ENCODE data around the gene DAAM2.

DAAM2 gene

GRCh38 chr6:39918831-39919230 is 126.7 kb downstream of the DAAM2 start:
- no peaks in the 10 kb centered on the region for H3K27me3 ChIP-seq (ENCODE audit: control insufficient read depth in 1 of 2, insufficient read depth in 2 of 2, low read length in 2 of 2)
- no peaks in the 10 kb centered on the region for H3K4me1 ChIP-seq (ENCODE audit: control insufficient read depth, insufficient read depth, low read length)
- H3K9me3 ChIP-seq (ENCODE audit: control insufficient read depth in 2 of 2, low read length in 2 of 2) = no peaks in the 10 kb centered on the region
- no peak overlapping the region for H3K9ac ChIP-seq (ENCODE audit: low read length in 2 of 2)
- H3K27ac ChIP-seq (ENCODE audit: low read length) = no peak overlapping the region
- H3K36me3 ChIP-seq (ENCODE audit: control insufficient read depth in 2 of 2, insufficient read depth in 2 of 2, low read length in 2 of 2) = peaks cover 23 to 24% of the 10 kb centered on the region in 2 donors
- H3K4me3 ChIP-seq (ENCODE audit: low read length in 2 of 2) = no peak overlapping the region

- Histone ChIP-seq H3K9ac (ENCODE audit: low read length in 2 of 2) (no peak overlapping the region), H3K27me3 (ENCODE audit: control insufficient read depth in 1 of 2, insufficient read depth in 2 of 2, low read length in 2 of 2) (no peaks in the 10 kb centered on the region), H3K4me3 (ENCODE audit: low read length in 2 of 2) (no peak overlapping the region), H3K36me3 (ENCODE audit: control insufficient read depth in 2 of 2, insufficient read depth in 2 of 2, low read length in 2 of 2) (peaks cover 17 to 31% of the 10 kb centered on the region in 2 donors), H3K4me1 (ENCODE audit: control insufficient read depth, insufficient read depth, low read length) (no peaks in the 10 kb centered on the region), H3K27ac (ENCODE audit: low read length) (no peak overlapping the region), H3K9me3 (ENCODE audit: control insufficient read depth in 2 of 2, low read length in 2 of 2) (no peaks in the 10 kb centered on the region)
These were observed 128.0 kb downstream of the DAAM2 start for GRCh38 chr6:39920157-39920556.

GRCh38 chr6:39922821-39923220 is 130.6 kb downstream of the DAAM2 start:
- Histone ChIP-seq H3K9ac (ENCODE audit: low read length in 2 of 2) (no peak overlapping the region), H3K36me3 (ENCODE audit: control insufficient read depth in 2 of 2, insufficient read depth in 2 of 2, low read length in 2 of 2) (peaks cover 4 to 32% of the 10 kb centered on the region in 2 donors), H3K4me1 (ENCODE audit: control insufficient read depth, insufficient read depth, low read length) (peaks cover 5% of the 10 kb centered on the region), H3K4me3 (ENCODE audit: low read length in 2 of 2) (no peak overlapping the region), H3K9me3 (ENCODE audit: control insufficient read depth in 2 of 2, low read length in 2 of 2) (no peaks in the 10 kb centered on the region), H3K27ac (ENCODE audit: low read length) (no peak overlapping the region), H3K27me3 (ENCODE audit: control insufficient read depth in 1 of 2, insufficient read depth in 2 of 2, low read length in 2 of 2) (no peaks in the 10 kb centered on the region)

GRCh38 chr6:39923394-39923793 is 131.2 kb downstream of the DAAM2 start:
- no peak overlapping the region for H3K4me3 ChIP-seq (ENCODE audit: low read length in 2 of 2)
- H3K4me1 ChIP-seq (ENCODE audit: control insufficient read depth, insufficient read depth, low read length) = peaks cover 5% of the 10 kb centered on the region
- H3K9ac ChIP-seq (ENCODE audit: low read length in 2 of 2) = no peak overlapping the region
- no peak overlapping the region for H3K27ac ChIP-seq (ENCODE audit: low read length)
- H3K27me3 ChIP-seq (ENCODE audit: control insufficient read depth in 1 of 2, insufficient read depth in 2 of 2, low read length in 2 of 2) = no peaks in the 10 kb centered on the region
- peaks cover 4 to 32% of the 10 kb centered on the region in 2 donors for H3K36me3 ChIP-seq (ENCODE audit: control insufficient read depth in 2 of 2, insufficient read depth in 2 of 2, low read length in 2 of 2)
- no peaks in the 10 kb centered on the region for H3K9me3 ChIP-seq (ENCODE audit: control insufficient read depth in 2 of 2, low read length in 2 of 2)

- H3K9me3 ChIP-seq (ENCODE audit: control insufficient read depth in 2 of 2, low read length in 2 of 2) = no peaks in the 10 kb centered on the region
These were observed 131.7 kb downstream of the DAAM2 start for GRCh38 chr6:39923861-39924260.

GRCh38 chr6:39924283-39924682 is 132.1 kb downstream of the DAAM2 start:
- H3K27me3 ChIP-seq (ENCODE audit: control insufficient read depth in 1 of 2, insufficient read depth in 2 of 2, low read length in 2 of 2) = no peaks in the 10 kb centered on the region
- H3K4me1 ChIP-seq (ENCODE audit: control insufficient read depth, insufficient read depth, low read length) = peaks cover 6% of the 10 kb centered on the region
- no peak overlapping the region for H3K27ac ChIP-seq (ENCODE audit: low read length)
- peaks cover 4 to 35% of the 10 kb centered on the region in 2 donors for H3K36me3 ChIP-seq (ENCODE audit: control insufficient read depth in 2 of 2, insufficient read depth in 2 of 2, low read length in 2 of 2)
- H3K9ac ChIP-seq (ENCODE audit: low read length in 2 of 2) = no peak overlapping the region
- no peaks in the 10 kb centered on the region for H3K9me3 ChIP-seq (ENCODE audit: control insufficient read depth in 2 of 2, low read length in 2 of 2)
- no peak overlapping the region for H3K4me3 ChIP-seq (ENCODE audit: low read length in 2 of 2)

More at GRCh38 chr6:39923861-39924260, 131.7 kb downstream of the DAAM2 start:
- Histone ChIP-seq H3K36me3 (ENCODE audit: control insufficient read depth in 2 of 2, insufficient read depth in 2 of 2, low read length in 2 of 2) (peaks cover 4 to 33% of the 10 kb centered on the region in 2 donors), H3K4me3 (ENCODE audit: low read length in 2 of 2) (no peak overlapping the region), H3K4me1 (ENCODE audit: control insufficient read depth, insufficient read depth, low read length) (peaks cover 5% of the 10 kb centered on the region), H3K27me3 (ENCODE audit: control insufficient read depth in 1 of 2, insufficient read depth in 2 of 2, low read length in 2 of 2) (no peaks in the 10 kb centered on the region), H3K27ac (ENCODE audit: low read length) (no peak overlapping the region), H3K9ac (ENCODE audit: low read length in 2 of 2) (no peak overlapping the region)

GRCh38 chr6:39925191-39925930 is 133.2 kb downstream of the DAAM2 start:
- no peak overlapping the region for H3K9ac ChIP-seq (ENCODE audit: low read length in 2 of 2)
- no peaks in the 10 kb centered on the region for H3K27me3 ChIP-seq (ENCODE audit: control insufficient read depth in 1 of 2, insufficient read depth in 2 of 2, low read length in 2 of 2)
- H3K4me3 ChIP-seq (ENCODE audit: low read length in 2 of 2) = no peak overlapping the region
- H3K27ac ChIP-seq (ENCODE audit: low read length) = no peak overlapping the region
- H3K36me3 ChIP-seq (ENCODE audit: control insufficient read depth in 2 of 2, insufficient read depth in 2 of 2, low read length in 2 of 2) = peaks cover 4 to 35% of the 10 kb centered on the region in 2 donors
- no peaks in the 10 kb centered on the region for H3K9me3 ChIP-seq (ENCODE audit: control insufficient read depth in 2 of 2, low read length in 2 of 2)
- peaks cover 12% of the 10 kb centered on the region for H3K4me1 ChIP-seq (ENCODE audit: control insufficient read depth, insufficient read depth, low read length)

- Histone ChIP-seq H3K27me3 (ENCODE audit: control insufficient read depth in 1 of 2, insufficient read depth in 2 of 2, low read length in 2 of 2) (no peaks in the 10 kb centered on the region), H3K4me1 (ENCODE audit: control insufficient read depth, insufficient read depth, low read length) (peaks cover 13% of the 10 kb centered on the region), H3K9me3 (ENCODE audit: control insufficient read depth in 2 of 2, low read length in 2 of 2) (no peaks in the 10 kb centered on the region), H3K36me3 (ENCODE audit: control insufficient read depth in 2 of 2, insufficient read depth in 2 of 2, low read length in 2 of 2) (peaks cover 4 to 35% of the 10 kb centered on the region in 2 donors), H3K9ac (ENCODE audit: low read length in 2 of 2) (no peak overlapping the region), H3K27ac (ENCODE audit: low read length) (no peak overlapping the region), H3K4me3 (ENCODE audit: low read length in 2 of 2) (no peak overlapping the region)
These were observed 133.7 kb downstream of the DAAM2 start for GRCh38 chr6:39925931-39926290.

GRCh38 chr6:39926668-39927067 is 134.5 kb downstream of the DAAM2 start:
- H3K4me1 ChIP-seq (ENCODE audit: control insufficient read depth, insufficient read depth, low read length) = peaks cover 17% of the 10 kb centered on the region
- no peak overlapping the region for H3K4me3 ChIP-seq (ENCODE audit: low read length in 2 of 2)
- no peaks in the 10 kb centered on the region for H3K27me3 ChIP-seq (ENCODE audit: control insufficient read depth in 1 of 2, insufficient read depth in 2 of 2, low read length in 2 of 2)
- H3K36me3 ChIP-seq (ENCODE audit: control insufficient read depth in 2 of 2, insufficient read depth in 2 of 2, low read length in 2 of 2) = peaks cover 4 to 35% of the 10 kb centered on the region in 2 donors
- no peak overlapping the region for H3K27ac ChIP-seq (ENCODE audit: low read length)
- H3K9me3 ChIP-seq (ENCODE audit: control insufficient read depth in 2 of 2, low read length in 2 of 2) = no peaks in the 10 kb centered on the region
- no peak overlapping the region for H3K9ac ChIP-seq (ENCODE audit: low read length in 2 of 2)

- no peak overlapping the region for H3K9ac ChIP-seq (ENCODE audit: low read length in 2 of 2)
- H3K4me1 ChIP-seq (ENCODE audit: control insufficient read depth, insufficient read depth, low read length) = peaks cover 22% of the 10 kb centered on the region
These were observed 135.0 kb downstream of the DAAM2 start for GRCh38 chr6:39927159-39927558.

GRCh38 chr6:39929039-39929732 is 137.0 kb downstream of the DAAM2 start:
- no peak overlapping the region for H3K9ac ChIP-seq (ENCODE audit: low read length in 2 of 2)
- no peaks in the 10 kb centered on the region for H3K27me3 ChIP-seq (ENCODE audit: control insufficient read depth in 1 of 2, insufficient read depth in 2 of 2, low read length in 2 of 2)
- H3K4me1 ChIP-seq (ENCODE audit: control insufficient read depth, insufficient read depth, low read length) = peaks cover 38% of the 10 kb centered on the region
- H3K4me3 ChIP-seq (ENCODE audit: low read length in 2 of 2) = no peak overlapping the region
- no peaks in the 10 kb centered on the region for H3K9me3 ChIP-seq (ENCODE audit: control insufficient read depth in 2 of 2, low read length in 2 of 2)
- H3K27ac ChIP-seq (ENCODE audit: low read length) = no peak overlapping the region
- H3K36me3 ChIP-seq (ENCODE audit: control insufficient read depth in 2 of 2, insufficient read depth in 2 of 2, low read length in 2 of 2) = peaks cover 4 to 19% of the 10 kb centered on the region in 2 donors

More at GRCh38 chr6:39927159-39927558, 135.0 kb downstream of the DAAM2 start:
- H3K36me3 ChIP-seq (ENCODE audit: control insufficient read depth in 2 of 2, insufficient read depth in 2 of 2, low read length in 2 of 2) = peaks cover 4 to 30% of the 10 kb centered on the region in 2 donors
- no peak overlapping the region for H3K4me3 ChIP-seq (ENCODE audit: low read length in 2 of 2)
- no peaks in the 10 kb centered on the region for H3K9me3 ChIP-seq (ENCODE audit: control insufficient read depth in 2 of 2, low read length in 2 of 2)
- no peak overlapping the region for H3K27ac ChIP-seq (ENCODE audit: low read length)
- no peaks in the 10 kb centered on the region for H3K27me3 ChIP-seq (ENCODE audit: control insufficient read depth in 1 of 2, insufficient read depth in 2 of 2, low read length in 2 of 2)
